Breast epithelium (tissue), 3 donors: Measurements from ENCODE around the gene REPS1.

Experiments
- CTCF ChIP-seq, 3 donors: fragments of 450-650 bp; IDR thresholded peaks; one replicate each; pipeline ENCODE4 v1.5.1; 2016 to 2017; ENCODE audit warnings: antibody characterized with exemption in 3 of 3, mild to moderate bottlenecking in 3 of 3, moderate library complexity in 3 of 3
- POLR2A ChIP-seq: fragments of 450-650 bp; IDR thresholded peaks from one replicate; pipeline ENCODE4 v1.6.1; 2016; ENCODE audit warnings: antibody characterized with exemption, mild to moderate bottlenecking, moderate library complexity
- POLR2AphosphoS5 ChIP-seq, 3 donors: sonication (generic); formaldehyde crosslinking; IDR thresholded peaks; one replicate each; pipeline ENCODE4 v1.6.1; 2017; ENCODE audit warnings: antibody characterized with exemption in 3 of 3

GRCh38 chr6:138882369-138883017, 105.6 kb downstream of the REPS1 start:
- TF ChIP-seq CTCF (IDR thresholded peaks at IDR 0.05) (no peak), POLR2A (no peak), POLR2AphosphoS5 (IDR thresholded peaks at IDR 0.05) (no peak)
